Measurements from ENCODE around the gene C5. TPM values are rescaled to one million over a fixed set of nuclear protein-coding genes. Genes with fewer than 3 reads are reported as not detected.

The C5 gene
- polyA plus RNA-seq, 3 donors = 2.7 to 14.1 (median 3.0) TPM

GRCh38 chr9:120933310-120934055 is 116.6 kb downstream of the C5 start:
- no peak overlapping the region for H3K27ac ChIP-seq (ENCODE audit: low read depth, low read length)
- WGBS, 3 donors = 89 to 94% (median 90%) methylated on average over 8 of the region's 8 CpGs

- H3K27ac ChIP-seq (ENCODE audit: low read depth, low read length) = no peak overlapping the region
- 76 to 80% (median 78%) methylated on average over 6 of the region's 6 CpGs for WGBS, 3 donors
Observed at GRCh38 chr9:120932086-120932823, 117.8 kb downstream of the C5 start.

- 37 to 79% (median 45%) methylated on average over 4 of the region's 4 CpGs for WGBS, 3 donors
- H3K27ac ChIP-seq (ENCODE audit: low read depth, low read length) = peak overlapping the region; percentile 51
Observed at GRCh38 chr9:120931231-120932085, 118.6 kb downstream of the C5 start.

GRCh38 chr9:120929229-120929791 is 120.8 kb downstream of the C5 start:
- WGBS, 3 donors = 23 to 28% (median 28%) methylated on average over 25 to 26 of the region's 26 CpGs
- H3K27ac ChIP-seq (ENCODE audit: low read depth, low read length) = peak overlapping the region; percentile 76

GRCh38 chr9:120928483-120929228 is 121.4 kb downstream of the C5 start:
- H3K27ac ChIP-seq (ENCODE audit: low read depth, low read length) = peak overlapping the region; percentile 76
- 1% methylated on average over 61 to 73 of the region's 73 CpGs for WGBS, 3 donors

- H3K27ac ChIP-seq (ENCODE audit: low read depth, low read length) = no peak overlapping the region
- 35 to 43% (median 37%) methylated on average over 14 of the region's 14 CpGs for WGBS, 3 donors
Observed at GRCh38 chr9:120928015-120928482, 122.0 kb downstream of the C5 start.

- no peak overlapping the region for H3K27ac ChIP-seq (ENCODE audit: low read depth, low read length)
- 55 to 74% (median 73%) methylated on average over 8 of the region's 8 CpGs for WGBS, 3 donors
Observed at GRCh38 chr9:120927269-120928014, 122.6 kb downstream of the C5 start.

- 56 to 81% (median 67%) methylated on average over 6 of the region's 6 CpGs for WGBS, 3 donors
- H3K27ac ChIP-seq (ENCODE audit: low read depth, low read length) = no peak within 1 kb of the TSS
Observed at GRCh38 chr9:120926397-120926928, 123.6 kb downstream of the C5 start, which contains the start of gene TRAF1. TRAF1 (minus strand) TSS chr9:120926796; CDS start chr9:120926075, 721 bp downstream.

- WGBS, 3 donors = 67 to 78% (median 68%) methylated on average over 13 of the region's 13 CpGs
- no peak overlapping the region for H3K27ac ChIP-seq (ENCODE audit: low read depth, low read length)
Observed at GRCh38 chr9:120925535-120926396, 124.3 kb downstream of the C5 start.

GRCh38 chr9:120924698-120925534 is 125.2 kb downstream of the C5 start:
- H3K27ac ChIP-seq (ENCODE audit: low read depth, low read length) = no peak overlapping the region
- WGBS, 3 donors = 83 to 90% (median 84%) methylated on average over 11 of the region's 11 CpGs

- H3K27ac ChIP-seq (ENCODE audit: low read depth, low read length) = no peak overlapping the region
- 93 to 94% (median 94%) methylated on average over 11 of the region's 11 CpGs for WGBS, 3 donors
Observed at GRCh38 chr9:120923620-120924328, 126.3 kb downstream of the C5 start.

- H3K27ac ChIP-seq (ENCODE audit: low read depth, low read length) = no peak overlapping the region
- WGBS, 3 donors = 72 to 84% (median 78%) methylated on average over 7 of the region's 7 CpGs
Observed at GRCh38 chr9:120922404-120923195, 127.5 kb downstream of the C5 start.

GRCh38 chr9:120921661-120922181 is 128.4 kb downstream of the C5 start:
- WGBS, 3 donors = 59 to 75% (median 65%) methylated on average over 8 of the region's 8 CpGs
- no peak overlapping the region for H3K27ac ChIP-seq (ENCODE audit: low read depth, low read length)

- peak overlapping the region; percentile 40 for H3K27ac ChIP-seq (ENCODE audit: low read depth, low read length)
- WGBS, 3 donors = 69 to 79% (median 70%) methylated on average over 3 of the region's 3 CpGs
Observed at GRCh38 chr9:120920806-120921178, 129.3 kb downstream of the C5 start.
